Stimulated activated CD4-positive, alpha-beta T cell treated with anti-CD3 and anti-CD28 coated beads, TNF-alpha, amount 100 ng/mL, for 1 hour (primary cell): ENCODE measurements around the gene ITM2A.

ENCODE experiments used
- DNase-seq, 3 donors: peaks; one replicate each; pipeline ENCODE4 v3.0.0-alpha.2; 2020; ENCODE audit warnings: low read depth in 3 of 3, low spot score in 1 of 3

ITM2A gene

DNA sequence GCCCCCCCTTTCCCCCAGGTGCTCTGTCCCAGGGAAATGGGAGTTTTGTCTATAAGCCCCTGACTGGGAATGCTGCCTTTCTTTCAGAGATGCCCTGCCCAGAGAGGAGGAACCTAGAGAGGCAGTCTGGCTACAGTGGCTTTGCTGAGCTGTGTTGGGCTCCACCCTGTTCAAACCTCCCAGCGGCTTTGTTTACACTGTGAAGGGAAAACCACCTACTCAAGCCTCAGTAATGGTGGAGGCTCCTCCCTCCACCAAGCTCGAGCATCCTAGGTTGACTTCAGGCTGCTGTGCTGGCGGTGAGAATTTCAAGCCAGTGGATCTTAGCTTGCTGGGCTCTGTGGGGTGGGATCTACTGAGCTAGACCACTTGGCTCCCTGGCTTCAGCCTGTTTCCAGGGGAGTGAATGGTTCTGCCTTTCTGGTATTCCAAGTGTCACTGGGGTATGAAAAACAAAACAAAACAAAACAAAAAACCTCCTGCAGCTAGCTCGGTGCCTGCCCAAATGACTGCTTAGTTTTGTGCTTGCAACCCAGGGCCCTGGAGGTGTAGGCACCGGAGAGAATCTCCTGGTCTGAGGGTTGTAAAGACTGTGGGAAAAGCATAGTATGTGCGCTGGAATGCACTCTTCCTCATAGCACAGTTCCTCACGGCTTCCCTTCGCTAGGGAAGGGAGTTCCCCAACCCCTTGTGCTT is 41.7 kb downstream of the ITM2A start:
- DNase-seq = no peak
